UCSD-AML1 (cell line): ENCODE results near the gene ME2.
"Not testable (repeated sequence)": the region's sequence is repeated elsewhere in the genome, so short reads cannot be mapped to it uniquely, and the experiment has no call there.

Source experiments
- DNase-seq: peaks from one replicate; lab custom pipeline; 2025; ENCODE audit not compliant: unreplicated experiment; lab: John Stamatoyannopoulos, UW

The ME2 gene

GRCh38 chr18:50969448-50969847, 90.5 kb downstream of the ME2 start:
- DNase-seq = no peak

GRCh38 chr18:50970006-50970405, 91.1 kb downstream of the ME2 start:
- no peak for DNase-seq

DNA sequence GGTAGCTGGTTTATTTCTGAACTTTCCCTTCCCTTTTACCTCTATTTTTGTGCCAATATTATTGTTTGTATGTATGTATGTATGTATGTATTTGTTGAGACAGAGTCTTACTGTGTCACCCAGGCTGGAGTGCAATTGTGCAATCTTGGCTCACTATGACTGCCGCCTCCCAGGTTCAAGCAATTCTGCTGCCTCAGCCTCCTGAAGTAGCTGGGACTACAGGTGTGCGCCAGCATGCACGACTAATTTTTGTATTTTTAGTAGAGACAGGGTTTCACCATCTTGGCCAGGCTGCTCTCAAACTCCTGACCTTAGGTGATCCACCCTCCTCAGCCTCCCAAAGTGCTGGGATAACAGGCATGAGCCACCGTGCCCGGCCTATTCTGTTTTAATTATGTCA, 93.5 kb downstream of the ME2 start:
- not testable (repeated sequence) for DNase-seq

GRCh38 chr18:50973367-50974126, 94.6 kb downstream of the ME2 start:
- no peak for DNase-seq

DNA sequence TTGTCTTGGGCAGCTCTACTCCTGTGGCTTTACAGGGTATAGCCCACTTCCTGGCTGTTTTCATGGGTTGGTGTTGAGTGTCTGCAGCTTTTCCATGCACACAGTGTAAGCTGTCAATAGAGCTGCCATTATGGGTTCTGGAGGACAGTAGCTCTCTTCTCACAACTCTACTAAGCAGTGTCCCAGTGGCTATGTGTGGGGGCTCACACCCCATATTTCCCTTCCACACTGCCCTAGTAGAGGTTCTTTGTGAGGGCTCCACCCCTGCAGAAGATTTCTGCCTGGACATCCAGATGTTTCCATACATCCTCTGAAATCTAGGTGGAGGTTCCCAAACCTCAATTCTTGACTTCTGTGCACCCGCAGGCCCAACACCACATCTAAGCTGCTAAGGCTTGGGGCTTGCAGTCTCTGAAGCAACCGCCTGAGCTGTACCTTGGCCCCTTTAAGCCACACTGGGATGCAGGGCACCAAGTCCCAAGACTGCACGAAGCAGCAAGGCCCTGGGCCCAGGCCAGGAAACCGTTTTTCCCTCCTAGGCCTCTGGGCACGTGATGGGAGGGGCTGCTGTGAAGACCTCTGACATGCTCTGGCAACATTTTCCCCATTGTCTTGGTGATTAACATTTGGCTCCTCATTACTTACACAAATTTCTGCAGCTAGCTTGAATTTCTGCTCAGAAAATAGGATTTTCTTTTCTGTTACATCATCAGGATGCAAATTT, 98.3 kb downstream of the ME2 start:
- no peak for DNase-seq

GRCh38 chr18:50981381-50981780, 102.5 kb downstream of the ME2 start:
- no peak for DNase-seq

DNA sequence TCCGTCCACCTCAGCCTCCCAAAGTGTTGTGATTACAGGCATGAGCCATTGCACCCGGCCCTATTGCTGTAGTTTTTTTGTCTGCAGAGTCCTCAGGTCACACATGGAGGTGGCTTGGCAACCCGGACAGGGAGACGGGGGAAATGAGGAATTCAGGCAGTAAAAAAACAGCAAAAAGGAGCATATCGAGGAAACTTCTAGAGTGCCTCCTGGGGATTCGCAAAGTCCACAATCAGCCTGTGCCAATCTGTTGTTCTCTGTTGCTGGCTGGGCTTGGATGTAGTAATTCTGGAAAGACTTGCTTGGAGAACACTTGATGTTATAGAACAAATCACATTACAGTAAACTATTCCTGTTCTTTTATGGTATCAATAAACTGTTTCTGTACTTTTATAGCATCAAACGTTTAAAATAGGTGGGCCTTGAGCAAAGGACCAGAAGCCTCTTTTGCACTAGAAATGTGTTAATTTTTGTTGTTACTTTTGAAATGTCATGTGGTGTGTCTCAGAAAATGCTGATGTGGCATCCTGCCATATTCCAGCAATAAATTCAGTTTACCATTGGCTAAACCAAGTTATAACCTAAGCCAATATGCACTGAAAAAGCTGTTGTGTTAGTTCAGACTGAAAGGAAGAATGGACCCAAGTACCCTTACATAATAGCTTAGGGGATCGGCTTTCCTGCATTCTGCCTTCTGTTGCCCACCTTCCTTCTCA, 103.3 kb downstream of the ME2 start:
- no peak for DNase-seq

- DNase-seq = no peak
Measured at GRCh38 chr18:50982802-50983179, 103.9 kb downstream of the ME2 start.

DNA sequence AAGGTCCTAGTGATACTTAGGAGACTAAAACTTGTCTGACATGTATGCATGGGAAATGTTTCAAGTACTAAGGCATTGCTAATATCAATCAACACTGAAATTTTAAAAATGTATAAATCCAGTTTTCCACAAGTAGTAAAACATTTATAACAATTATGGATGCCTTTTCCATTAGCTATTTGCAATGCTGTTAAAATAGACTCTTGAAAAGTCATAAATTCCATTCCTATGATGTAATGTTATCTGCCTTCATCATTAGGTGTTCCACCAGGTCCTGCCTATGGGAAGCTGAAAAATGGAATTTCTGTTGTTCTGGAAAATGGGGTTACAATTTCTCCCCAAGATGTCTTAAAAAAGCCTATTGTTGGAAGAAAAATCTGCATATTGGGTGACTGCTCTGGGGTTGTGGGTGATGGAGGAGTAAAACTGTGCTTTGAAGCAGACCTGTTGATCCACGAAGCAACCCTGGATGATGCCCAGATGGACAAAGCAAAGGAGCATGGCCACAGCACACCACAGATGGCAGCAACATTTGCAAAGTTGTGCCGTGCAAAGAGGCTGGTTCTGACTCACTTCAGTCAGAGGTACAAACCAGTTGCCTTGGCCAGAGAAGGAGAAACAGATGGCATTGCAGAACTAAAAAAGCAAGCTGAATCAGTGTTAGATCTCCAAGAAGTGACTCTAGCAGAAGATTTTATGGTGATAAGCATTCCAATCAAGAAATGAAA, 107.6 kb downstream of the ME2 start:
- no peak for DNase-seq

GRCh38 chr18:50987261-50987660, 108.3 kb downstream of the ME2 start:
- no peak for DNase-seq

- DNase-seq = no peak
Measured at GRCh38 chr18:50989711-50990110, 110.8 kb downstream of the ME2 start.

GRCh38 chr18:50992351-50992762, 113.4 kb downstream of the ME2 start:
- no peak for DNase-seq

- no peak for DNase-seq
Measured at GRCh38 chr18:50994031-50994430, 115.1 kb downstream of the ME2 start.

DNA sequence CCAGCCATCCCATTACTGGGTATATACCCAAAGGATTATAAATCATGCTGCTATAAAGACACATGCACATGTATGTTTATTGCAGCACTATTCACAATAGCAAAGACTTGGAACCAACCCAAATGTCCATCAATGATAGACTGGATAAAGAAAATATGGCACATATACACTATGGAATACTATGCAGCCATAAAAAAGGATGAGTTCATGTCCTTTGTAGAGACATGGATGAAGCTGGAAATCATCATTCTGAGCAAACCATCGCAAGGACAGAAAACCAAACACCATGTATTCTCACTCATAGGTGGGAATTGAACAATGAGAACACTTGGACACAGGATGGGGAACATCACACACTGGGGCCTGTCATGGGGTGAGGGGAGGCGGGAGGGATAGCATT, 124.3 kb downstream of the ME2 start:
- DNase-seq = not testable (repeated sequence)
